Erythroblast (primary cell): ENCODE data around the gene KIF26B.
"Not testable (repeated sequence)": the region's sequence is repeated elsewhere in the genome, so short reads cannot be mapped to it uniquely, and the experiment has no call there.

Experiments
- DNase-seq, 2 experiments: peaks; one replicate each; lab custom pipeline; 2025; lab: John Stamatoyannopoulos, UW
- GATA1 ChIP-seq: IDR thresholded peaks from 2 replicates; pipeline ENCODE4 v1.6.1; 2011; ENCODE audit warnings: low read depth, mild to moderate bottlenecking, control low read depth, low read length, moderate library complexity
- POLR2A ChIP-seq: IDR thresholded peaks from 2 replicates; pipeline ENCODE4 v1.6.1; 2011; ENCODE audit warnings: mild to moderate bottlenecking, low read length

KIF26B gene

GRCh38 chr1:245334827-245335490 lies 180.2 kb downstream of the KIF26B start:
- peak; percentile 8 to 56 for DNase-seq
- TF ChIP-seq POLR2A, result no peak
- TF ChIP-seq GATA1, result no peak

GRCh38 chr1:245335684-245336083 lies 180.9 kb downstream of the KIF26B start:
- not testable (repeated sequence) for DNase-seq

GRCh38 chr1:245336149-245336983 lies 181.6 kb downstream of the KIF26B start:
- DNase-seq, result no peak
- no peak for TF ChIP-seq GATA1
- TF ChIP-seq POLR2A, result no peak

- not testable (repeated sequence) for DNase-seq
Observed at GRCh38 chr1:245336984-245337355, 182.2 kb downstream of the KIF26B start.

GRCh38 chr1:245337829-245338484 lies 183.2 kb downstream of the KIF26B start:
- TF ChIP-seq GATA1 (no peak), POLR2A (no peak)
- peak; percentile 57 to 90 for DNase-seq

GRCh38 chr1:245338485-245338877 lies 183.7 kb downstream of the KIF26B start:
- TF ChIP-seq GATA1, result no peak
- no peak for TF ChIP-seq POLR2A
- DNase-seq, result peak in 1 of 2 experiments; percentile 32

- TF ChIP-seq POLR2A (no peak), GATA1 (no peak)
- DNase-seq, result no peak
Observed at GRCh38 chr1:245341743-245342142, 187.0 kb downstream of the KIF26B start.

GRCh38 chr1:245345191-245345884 lies 190.6 kb downstream of the KIF26B start:
- no peak for DNase-seq
- TF ChIP-seq GATA1 (no peak), POLR2A (no peak)

- DNase-seq, result no peak
- no peak for TF ChIP-seq GATA1
- no peak for TF ChIP-seq POLR2A
Observed at GRCh38 chr1:245348626-245349025, 193.8 kb downstream of the KIF26B start.

- no peak for DNase-seq
- no peak for TF ChIP-seq POLR2A
- TF ChIP-seq GATA1, result no peak
Observed at GRCh38 chr1:245353411-245353810, 198.6 kb downstream of the KIF26B start.

- TF ChIP-seq GATA1, result no peak
- no peak for DNase-seq
Observed at GRCh38 chr1:245353915-245354775, 199.4 kb downstream of the KIF26B start.

GRCh38 chr1:245355851-245356630 lies 201.3 kb downstream of the KIF26B start:
- DNase-seq, result not testable (repeated sequence)
